22Rv1 (cell line): Measurements from ENCODE around the gene GRB2.

Experiments used
- CTCF ChIP-seq: fragments of 450-650 bp; IDR thresholded peaks from 2 replicates; pipeline ENCODE4 v1.5.1; 2017; ENCODE audit warnings: mild to moderate bottlenecking
- ZFX ChIP-seq: fragments of 450-650 bp; IDR thresholded peaks from 2 replicates; pipeline ENCODE4 v1.6.1; 2017; ENCODE audit warnings: antibody characterized with exemption, borderline replicate concordance

DNA sequence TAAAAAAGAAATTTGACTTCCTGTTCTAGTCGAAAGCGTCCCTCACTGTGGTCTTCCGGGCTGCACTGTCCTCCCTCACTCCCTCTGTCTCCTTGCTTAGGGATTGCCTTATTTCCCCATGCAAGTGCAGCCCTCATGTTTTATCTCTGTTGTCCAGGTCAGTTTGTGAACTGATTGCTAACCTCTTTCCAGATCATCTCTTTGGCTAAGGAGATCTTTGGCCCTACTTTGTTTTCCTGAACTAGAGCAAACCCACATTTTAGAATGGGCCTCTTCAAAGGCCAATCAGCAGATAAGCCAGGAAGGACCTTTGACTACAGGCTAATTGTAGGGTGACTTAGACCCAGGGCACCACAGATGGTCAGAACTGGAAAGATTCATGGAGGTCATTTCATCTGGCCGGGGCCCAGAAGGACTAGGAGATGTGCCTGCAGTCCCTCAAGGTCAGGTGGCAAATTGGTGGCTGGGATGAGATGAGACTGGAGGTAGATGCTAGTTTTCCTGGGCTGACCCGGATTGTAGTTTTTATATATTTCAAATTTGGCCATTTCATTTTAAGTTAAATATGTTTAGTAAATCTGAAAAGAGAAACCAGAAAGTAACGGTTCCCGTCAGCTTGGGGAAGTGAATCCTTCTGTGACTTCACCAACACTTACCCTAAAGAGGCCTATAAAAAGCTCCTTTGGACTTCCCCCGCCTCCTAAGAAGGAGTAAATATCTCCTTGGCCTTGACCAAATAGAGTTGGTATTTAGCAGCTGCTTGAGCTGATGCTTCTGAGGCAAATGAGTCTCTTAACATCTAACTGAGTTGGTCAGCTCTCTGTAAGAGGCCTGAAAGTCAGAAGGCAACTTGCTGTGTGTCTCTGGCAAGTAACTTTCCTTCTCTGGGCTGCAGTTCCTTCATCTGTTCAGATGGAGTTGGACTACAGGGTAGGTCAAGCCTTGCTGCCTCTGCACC, 110.0 kb downstream of the GRB2 start:
- TF ChIP-seq CTCF (no peak), ZFX (no peak)
